GM21367 (cell line): ENCODE results near the gene ZNF454.

Experiments used
- ATAC-seq: cut with Tn5 transposase; IDR thresholded peaks from one replicate; pipeline ENCODE4 v1.9.1; 2021; ENCODE audit not compliant: unreplicated experiment

The ZNF454 gene

DNA sequence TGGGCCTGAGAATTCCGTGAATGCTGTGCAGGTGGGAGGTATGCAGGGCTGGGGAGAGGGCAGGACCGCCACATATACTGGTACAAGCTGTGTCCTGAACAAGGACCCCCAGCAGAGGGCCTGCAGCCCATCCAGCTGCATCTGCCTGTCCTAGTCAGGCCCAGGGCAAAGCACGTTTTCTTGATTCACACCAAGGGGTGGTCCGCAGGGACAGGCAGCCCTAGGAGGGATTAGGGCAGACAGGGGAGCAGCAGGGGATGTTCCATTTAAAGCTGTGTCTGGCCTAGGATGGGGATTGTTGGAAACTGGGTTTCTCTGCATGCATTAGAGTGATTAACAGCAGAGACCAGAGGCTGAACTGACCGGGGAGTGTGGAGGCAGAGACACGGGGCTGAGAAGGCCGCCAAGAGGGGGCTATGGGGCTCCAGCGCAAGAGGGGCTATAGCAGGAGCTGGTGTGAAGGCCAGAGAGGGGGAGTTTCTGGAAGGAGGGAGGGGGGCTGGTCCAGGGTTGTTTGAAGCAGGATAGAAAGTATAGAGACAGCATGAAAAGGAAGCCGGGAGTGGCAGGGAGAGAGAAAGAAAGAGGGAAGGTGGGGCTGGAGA is 51.4 kb downstream of the ZNF454 start:
- ATAC-seq: no peak

DNA sequence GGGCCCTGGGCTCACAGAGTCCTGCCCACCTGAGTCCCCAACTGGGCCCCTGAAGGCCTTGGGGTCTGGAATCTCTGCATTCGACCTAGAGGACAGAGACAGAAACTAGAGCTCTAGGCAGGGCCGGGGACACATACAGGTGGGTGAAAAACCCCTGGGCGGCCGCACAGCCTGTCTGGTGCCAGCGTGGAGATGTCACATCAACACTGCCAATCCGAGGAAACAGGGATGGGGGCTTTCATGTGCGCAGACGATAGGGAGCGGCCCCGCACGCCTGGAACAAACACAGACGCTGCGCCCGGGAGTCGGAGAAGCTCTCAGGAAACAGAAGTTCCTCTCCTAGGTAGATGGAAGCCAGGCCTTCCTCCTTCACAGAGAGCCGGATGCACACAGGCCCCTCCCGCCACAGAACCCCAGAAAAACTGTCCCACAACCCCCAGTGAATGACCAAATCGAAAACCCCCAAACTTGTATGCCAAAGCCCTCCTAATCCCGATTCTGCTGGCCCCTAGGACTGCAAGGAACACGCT is 52.3 kb downstream of the ZNF454 start:
- ATAC-seq: no peak

DNA sequence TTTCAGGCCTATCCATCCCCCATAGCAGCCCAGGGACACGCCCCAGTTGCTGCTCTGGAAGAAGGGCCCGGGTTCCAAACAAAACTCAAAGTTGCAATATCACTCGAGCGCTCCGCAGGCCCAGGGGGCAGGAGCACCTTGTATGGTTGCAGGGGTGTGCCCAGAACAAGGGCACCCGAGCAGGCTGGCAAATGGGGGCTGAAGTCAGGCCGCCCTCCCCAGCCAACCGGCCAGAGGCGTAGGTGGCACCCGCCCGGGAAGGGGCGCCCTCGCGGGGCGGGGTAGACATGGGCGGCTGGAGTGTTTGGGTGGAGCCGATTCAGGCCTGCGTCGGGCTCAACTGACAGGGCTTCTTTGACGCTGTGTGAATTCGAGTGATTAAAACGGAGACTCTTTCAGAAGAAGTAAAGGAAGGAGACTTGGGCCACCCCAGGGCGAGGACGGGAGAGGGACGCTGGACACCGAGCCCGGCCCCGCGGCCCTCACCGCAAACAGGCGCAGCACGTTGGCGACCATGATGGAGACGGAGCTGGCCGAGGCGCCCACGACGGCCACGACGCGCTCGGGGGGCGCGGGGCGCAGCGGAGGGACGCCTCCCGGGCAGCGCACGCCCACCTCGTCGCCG is 53.1 kb downstream of the ZNF454 start:
- no peak for ATAC-seq

DNA sequence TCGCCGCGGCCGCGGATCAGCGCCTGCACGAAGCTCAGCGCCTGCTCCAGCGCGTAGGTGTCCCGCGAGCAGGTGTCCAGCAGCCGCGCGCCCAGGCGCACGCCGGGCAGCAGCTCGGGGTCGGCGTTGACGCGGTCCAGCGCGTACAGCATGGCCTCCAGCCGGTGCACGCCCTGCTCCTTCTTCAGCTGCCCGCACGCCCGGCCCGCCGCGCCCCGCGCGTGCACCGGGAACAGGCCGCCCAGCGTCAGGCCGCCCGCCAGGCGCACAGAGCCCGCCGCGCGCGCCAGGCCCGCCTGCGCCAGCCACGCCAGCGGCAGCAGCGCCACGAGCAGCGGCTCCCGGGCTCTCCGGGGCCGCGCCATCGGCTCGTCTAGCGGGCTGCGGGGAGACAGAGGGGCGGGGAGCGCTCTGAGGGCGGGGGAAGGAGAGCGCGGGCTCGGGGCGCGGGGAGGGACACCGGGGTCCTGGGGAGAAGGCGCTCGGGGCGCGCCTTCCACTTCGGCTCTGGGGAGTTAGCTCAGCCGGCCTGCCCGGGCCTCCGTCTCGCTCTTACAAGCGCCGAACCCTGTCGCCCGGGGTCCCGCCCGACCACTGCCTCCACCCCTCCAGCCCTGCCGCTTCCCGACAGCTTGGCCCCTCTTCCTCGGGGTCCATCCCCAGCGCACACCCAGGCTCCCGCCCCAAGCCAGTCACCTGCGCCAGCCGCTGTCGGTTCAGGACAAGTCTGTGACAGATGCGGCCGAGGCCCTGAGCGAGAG is 53.8 kb downstream of the ZNF454 start, which contains the start of gene GRM6:
Gene GRM6 (minus strand): TSS at position 741 of the 761 bp plus-strand sequence. CDS start 376 bp downstream, at position 365.
- ATAC-seq: no peak

DNA sequence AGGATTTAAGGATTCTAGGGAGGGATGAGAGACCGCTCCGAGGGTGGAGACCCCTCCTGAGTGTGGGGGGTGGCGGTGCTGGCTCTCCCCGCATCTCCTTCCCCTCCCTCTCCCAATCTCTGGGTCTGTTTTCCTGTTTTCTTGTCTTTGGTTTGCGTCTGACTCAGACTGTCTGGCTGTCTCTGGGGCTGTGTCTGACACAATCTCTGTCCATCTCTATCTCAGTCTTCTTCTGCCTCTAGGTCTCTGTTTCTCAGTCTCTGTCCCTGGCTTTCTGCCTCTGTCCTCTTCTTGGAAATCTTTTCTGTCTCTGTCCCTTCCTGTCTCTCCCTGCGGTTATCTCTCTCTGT is 54.3 kb downstream of the ZNF454 start:
- ATAC-seq: no peak

DNA sequence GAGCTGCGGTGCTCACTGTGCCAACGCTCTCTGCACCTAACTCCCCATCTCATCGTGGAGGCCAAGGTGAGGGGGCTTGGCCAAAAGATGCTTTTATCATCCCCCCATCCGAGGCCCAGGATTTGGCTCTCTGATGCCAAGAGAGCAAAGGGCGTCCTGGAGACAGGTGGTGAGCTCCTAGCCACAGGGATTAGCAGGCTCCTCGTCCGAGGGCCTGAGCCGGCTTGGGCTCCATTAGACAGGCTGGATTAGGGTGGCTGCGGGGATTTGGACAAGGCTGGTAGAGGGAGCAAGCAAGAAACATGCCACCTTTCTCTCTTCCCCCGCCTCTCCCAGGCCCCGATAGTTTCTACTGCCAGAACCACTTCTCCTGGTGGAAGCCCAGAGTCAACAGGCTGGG is 55.2 kb downstream of the ZNF454 start:
- no peak for ATAC-seq

DNA sequence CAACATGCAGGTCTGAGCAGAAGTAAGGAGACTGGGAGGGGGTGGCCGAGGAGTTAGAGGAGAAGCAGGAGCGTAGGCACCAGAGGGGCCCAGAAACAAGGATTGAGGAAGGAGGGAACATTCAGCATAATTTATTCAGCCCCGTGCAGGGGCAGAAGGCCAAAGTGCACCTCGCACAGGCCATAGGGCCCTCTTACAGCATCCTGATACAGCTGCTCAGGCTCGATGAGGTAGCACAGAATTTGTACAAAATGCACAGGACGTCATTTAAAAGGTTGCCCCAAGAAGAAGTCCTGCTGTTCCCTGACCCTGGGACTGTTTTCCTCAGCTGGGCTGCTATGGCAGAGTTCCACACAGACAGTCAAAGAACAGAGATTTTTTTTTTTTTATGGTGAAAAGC is 56.2 kb downstream of the ZNF454 start:
- ATAC-seq: no peak

DNA sequence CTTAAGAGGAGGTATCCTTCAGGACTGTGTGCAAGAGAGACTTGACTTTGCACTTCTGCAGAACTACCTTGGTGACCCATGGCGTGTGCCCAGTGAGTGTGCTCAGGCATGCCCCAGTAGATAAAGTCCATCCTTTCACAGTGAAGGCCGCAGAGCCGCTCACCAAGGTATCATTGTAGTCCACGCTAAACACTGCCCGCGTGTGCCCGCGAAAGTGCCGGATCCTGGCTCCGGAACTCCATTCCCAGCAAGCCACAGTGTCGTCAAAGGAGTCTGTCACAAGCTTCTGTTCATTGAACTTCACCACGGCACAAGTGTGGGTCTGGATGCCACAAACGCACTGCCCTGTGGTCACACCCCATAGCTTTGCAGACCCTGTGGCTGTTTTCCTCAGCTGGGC is 57.4 kb downstream of the ZNF454 start:
- ATAC-seq: no peak

DNA sequence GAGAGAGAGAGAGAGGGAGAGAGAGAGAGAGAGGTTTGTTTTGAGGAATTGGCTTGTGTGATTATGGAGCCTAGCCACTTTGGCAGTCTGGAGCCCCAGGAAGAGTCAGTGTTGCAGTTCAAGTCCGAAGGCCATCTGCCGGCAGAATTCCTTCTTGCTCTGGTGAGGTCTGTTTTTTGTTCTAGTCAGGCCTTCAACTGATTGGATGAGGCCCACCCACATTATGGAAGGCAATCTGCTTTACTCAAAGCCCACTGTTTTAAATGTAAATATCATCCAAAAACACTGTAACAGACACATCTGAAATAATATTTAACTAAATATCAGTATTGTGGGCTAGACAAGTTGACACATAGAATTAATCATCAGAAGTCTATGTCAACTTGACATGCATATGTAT is 65.6 kb downstream of the ZNF454 start:
- no peak for ATAC-seq

DNA sequence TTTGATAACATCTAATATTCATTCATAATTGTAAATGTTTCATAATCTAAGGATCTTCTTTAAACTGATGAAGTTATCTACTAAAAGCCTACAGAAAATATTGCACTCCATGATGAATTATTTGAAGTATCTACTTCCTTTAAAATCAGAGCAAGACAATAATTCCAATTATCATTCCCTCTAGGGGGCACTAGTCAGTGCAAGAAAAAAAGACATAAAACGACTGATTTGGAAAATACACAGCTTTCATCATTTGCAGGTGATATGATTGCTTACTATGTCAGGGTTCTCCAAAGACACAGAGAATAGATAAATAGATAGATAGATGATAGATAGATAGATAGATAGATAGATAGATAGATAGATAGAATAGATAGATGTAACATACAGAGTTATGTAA is 67.7 kb downstream of the ZNF454 start:
- no peak for ATAC-seq
